ENCODE measurements around the gene RNF152. TPM values are rescaled to one million over a fixed set of nuclear protein-coding genes. Genes with fewer than 3 reads are reported as not detected.

The RNF152 gene
- total RNA-seq, 1 experiment from 2014 or later: 2.3 TPM

DNA sequence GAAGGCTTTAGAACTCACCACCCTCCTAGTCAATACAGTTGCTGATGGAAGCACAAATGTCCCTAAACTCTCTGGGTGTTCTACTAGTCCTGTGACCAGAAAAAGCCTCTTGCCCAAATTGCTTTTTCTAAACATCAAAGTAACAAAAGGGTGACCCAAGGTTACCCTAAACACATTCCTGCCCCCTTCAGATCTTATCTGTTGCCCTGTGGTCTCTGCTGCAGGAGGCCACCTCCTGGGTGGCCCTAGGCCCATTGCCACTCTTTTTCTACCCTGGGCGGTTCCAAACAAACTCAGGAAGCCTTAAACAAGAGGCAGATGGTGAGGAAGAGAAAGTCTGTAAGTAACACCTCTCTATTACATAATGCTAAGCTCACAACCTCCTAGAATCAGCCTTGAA lies 3.3 kb downstream of the RNF152 start:
- no peak for DNase-seq
- peaks cover 0 to 3% of the 10 kb centered on the region in 2 experiments; a peak in 2 of 5 replicates for H3K9me3 Mint-ChIP-seq
- H3K4ac ChIP-seq (ENCODE audit: low read depth, low read length): no peak overlapping the region
- no peak overlapping the region for H3K4me2 ChIP-seq (ENCODE audit: insufficient read depth, insufficient read length, low read length)
- no peak overlapping the region for H2BK120ac ChIP-seq (ENCODE audit: low read depth, low read length, poor library complexity, severe bottlenecking)
- H3K4me3 Mint-ChIP-seq: no peak overlapping the region
- no peak overlapping the region for H2AK5ac ChIP-seq (ENCODE audit: insufficient read length, low read length)
- H3K23ac ChIP-seq (ENCODE audit: insufficient read length, low read depth, low read length): no peak overlapping the region
- H3K18ac ChIP-seq (ENCODE audit: insufficient read length, low read depth, low read length): no peak overlapping the region
- H3K9ac ChIP-seq (ENCODE audit: extremely low read depth, insufficient read length, low read length): no peak overlapping the region
- H3K9me3 ChIP-seq (ENCODE audit: control insufficient read depth, low read depth, low read length): no peaks in the 10 kb centered on the region
- H4K8ac ChIP-seq (replicated peaks; ENCODE audit: insufficient read length, low read depth, low read length): no peak overlapping the region
- H4K91ac ChIP-seq (ENCODE audit: insufficient read length, low read depth, low read length): no peak overlapping the region
- H2BK20ac ChIP-seq (ENCODE audit: low read depth, low read length, poor library complexity, severe bottlenecking): no peak overlapping the region
- H2BK5ac ChIP-seq (ENCODE audit: insufficient read length, low read length): no peak overlapping the region
- H3T11ph ChIP-seq (ENCODE audit: low read length): no peak overlapping the region
- H3K14ac ChIP-seq (ENCODE audit: insufficient read depth, low read length): no peak overlapping the region
- no CpG with 5 or more reads among the region's 1 CpG for WGBS (ENCODE audit: extremely low coverage, insufficient read length, low lambda C conversion rate)
- H3K27ac Mint-ChIP-seq: no peak overlapping the region
- peaks cover 13% of the 10 kb centered on the region; the same call in 1 of the 2 replicates for H3K27me3 ChIP-seq (ENCODE audit: insufficient read depth, low read length)
- peaks cover 0 to 6% (median 2%) of the 10 kb centered on the region in 3 experiments; a peak in 3 of 7 replicates for H3K36me3 Mint-ChIP-seq (ENCODE audit: insufficient read depth in 1 of 3, low read depth in 3 of 3)
- H3K27me3 Mint-ChIP-seq (ENCODE audit: low read depth): peaks cover 36% of the 10 kb centered on the region
- no peak overlapping the region for H3K27ac ChIP-seq (ENCODE audit: insufficient read length, low read depth, low read length)
- peaks cover 3% of the 10 kb centered on the region; the same call in 1 of the 2 replicates for H3K4me1 ChIP-seq (ENCODE audit: insufficient read depth, low read length)
- no peak overlapping the region for H3K56ac ChIP-seq (ENCODE audit: insufficient read length, low read depth, low read length)
- no peak overlapping the region for H2AFZ ChIP-seq (ENCODE audit: low read length)
- TF ChIP-seq, protein P1, sequence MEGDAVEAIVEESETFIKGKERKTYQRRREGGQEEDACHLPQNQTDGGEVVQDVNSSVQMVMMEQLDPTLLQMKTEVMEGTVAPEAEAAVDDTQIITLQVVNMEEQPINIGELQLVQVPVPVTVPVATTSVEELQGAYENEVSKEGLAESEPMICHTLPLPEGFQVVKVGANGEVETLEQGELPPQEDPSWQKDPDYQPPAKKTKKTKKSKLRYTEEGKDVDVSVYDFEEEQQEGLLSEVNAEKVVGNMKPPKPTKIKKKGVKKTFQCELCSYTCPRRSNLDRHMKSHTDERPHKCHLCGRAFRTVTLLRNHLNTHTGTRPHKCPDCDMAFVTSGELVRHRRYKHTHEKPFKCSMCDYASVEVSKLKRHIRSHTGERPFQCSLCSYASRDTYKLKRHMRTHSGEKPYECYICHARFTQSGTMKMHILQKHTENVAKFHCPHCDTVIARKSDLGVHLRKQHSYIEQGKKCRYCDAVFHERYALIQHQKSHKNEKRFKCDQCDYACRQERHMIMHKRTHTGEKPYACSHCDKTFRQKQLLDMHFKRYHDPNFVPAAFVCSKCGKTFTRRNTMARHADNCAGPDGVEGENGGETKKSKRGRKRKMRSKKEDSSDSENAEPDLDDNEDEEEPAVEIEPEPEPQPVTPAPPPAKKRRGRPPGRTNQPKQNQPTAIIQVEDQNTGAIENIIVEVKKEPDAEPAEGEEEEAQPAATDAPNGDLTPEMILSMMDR (conservative IDR thresholded peaks at IDR 0.05): no peak
- H3K79me2 ChIP-seq (ENCODE audit: insufficient read depth, low read length): no peaks in the 10 kb centered on the region
- H3K4me1 Mint-ChIP-seq: peaks cover 16 to 21% of the 10 kb centered on the region in 2 experiments
- peaks cover 12% of the 10 kb centered on the region for H3K23me2 ChIP-seq (ENCODE audit: insufficient read length, low read depth, low read length, poor library complexity, severe bottlenecking)
- H4K5ac ChIP-seq (ENCODE audit: insufficient read length, low read depth, low read length): no peak overlapping the region
- H3K79me1 ChIP-seq (ENCODE audit: insufficient read depth, low read depth, low read length, poor library complexity, severe bottlenecking): no peaks in the 10 kb centered on the region
- H2BK15ac ChIP-seq (ENCODE audit: low read depth, low read length): no peak overlapping the region
- no peaks in the 10 kb centered on the region for H4K20me1 ChIP-seq (ENCODE audit: control insufficient read depth, insufficient read depth, insufficient read length)
- no peak overlapping the region for H2BK12ac ChIP-seq (ENCODE audit: insufficient read length, low read depth, low read length)
